Activated naive CD8-positive, alpha-beta T cell treated with anti-CD3 and anti-CD28 coated beads for 36 hours (primary cell): ENCODE data around the gene KRTAP4-7. TPM values are rescaled to one million over a fixed set of nuclear protein-coding genes. Genes with fewer than 3 reads are reported as not detected.
"Not testable (repeated sequence)": the region's sequence is repeated elsewhere in the genome, so short reads cannot be mapped to it uniquely, and the experiment has no call there.

Source experiments
- DNase-seq: peaks from one replicate; pipeline ENCODE4 v3.0.0; 2021
- H3K27ac Mint-ChIP-seq: one replicate; pipeline ENCODE4 v1.8.0; 2022; ENCODE audit warnings: mild to moderate bottlenecking, moderate library complexity, mixed read lengths
- H3K27me3 Mint-ChIP-seq: one replicate; pipeline ENCODE4 v1.8.0; 2022; ENCODE audit warnings: mild to moderate bottlenecking, mixed read lengths
- H3K36me3 Mint-ChIP-seq: one replicate; pipeline ENCODE4 v1.8.0; 2021; ENCODE audit warnings: mild to moderate bottlenecking, mixed read lengths
- H3K4me1 Mint-ChIP-seq: one replicate; pipeline ENCODE4 v1.8.0; 2021; ENCODE audit warnings: mixed read lengths
- H3K4me3 Mint-ChIP-seq: one replicate; pipeline ENCODE4 v1.8.0; 2022; ENCODE audit warnings: mild to moderate bottlenecking, moderate library complexity, mixed read lengths
- H3K9me3 Mint-ChIP-seq: one replicate; pipeline ENCODE4 v1.8.0; 2022; ENCODE audit warnings: mixed read lengths
- total RNA-seq, 2 experiments: library from RNA; stranded (reverse); gene quantifications; one replicate each; pipeline ENCODE4 v1.2.3, GENCODE V29; 2021

The KRTAP4-7 gene
- total RNA-seq, 2 experiments from 2014 or later = not detected

DNA sequence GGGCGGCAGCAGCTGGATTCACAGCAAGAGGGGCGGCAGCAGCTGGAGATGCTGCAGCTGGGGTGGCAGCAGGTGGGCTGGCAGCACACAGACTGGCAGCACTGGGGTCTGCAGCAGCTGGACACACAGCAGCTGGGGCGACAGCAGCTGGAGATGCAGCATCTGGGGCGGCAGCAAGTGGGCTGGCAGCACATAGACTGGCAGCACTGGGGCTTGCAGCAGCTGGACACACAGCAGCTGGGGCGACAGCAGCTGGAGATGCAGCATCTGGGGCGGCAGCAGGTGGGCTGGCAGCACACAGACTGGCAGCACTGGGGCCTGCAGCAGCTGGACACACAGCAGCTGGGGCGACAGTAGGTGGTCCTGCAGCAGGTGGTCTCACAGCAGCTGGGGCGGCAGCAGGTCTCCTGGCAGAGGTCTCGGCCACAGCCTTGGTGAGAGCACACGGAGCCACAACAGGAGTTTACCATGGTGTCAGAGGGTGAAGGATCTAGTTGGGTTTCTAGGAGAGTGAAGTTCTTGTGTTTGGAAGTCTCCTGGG is 34.0 kb downstream of the KRTAP4-7 start, which contains the start of gene KRTAP4-11:
TSS of gene KRTAP4-11 (minus strand) at position 528 of the 541 bp plus-strand sequence. CDS start at position 470, 58 bp downstream.
- not testable (repeated sequence) for DNase-seq, H3K27ac Mint-ChIP-seq, H3K27me3 Mint-ChIP-seq, H3K4me3 Mint-ChIP-seq, H3K9me3 Mint-ChIP-seq, H3K36me3 Mint-ChIP-seq
- peaks cover 18% of the 10 kb centered on the region for H3K4me1 Mint-ChIP-seq

GRCh38 chr17:41118721-41119120 is 34.8 kb downstream of the KRTAP4-7 start:
- Mint-ChIP-seq H3K4me1 (peaks cover 23% of the 10 kb centered on the region), H3K4me3 (no peak overlapping the region), H3K36me3 (peaks cover 7% of the 10 kb centered on the region), H3K9me3 (peaks cover 6% of the 10 kb centered on the region), H3K27me3 (no peaks in the 10 kb centered on the region), H3K27ac (no peak overlapping the region)
- DNase-seq = no peak

DNA sequence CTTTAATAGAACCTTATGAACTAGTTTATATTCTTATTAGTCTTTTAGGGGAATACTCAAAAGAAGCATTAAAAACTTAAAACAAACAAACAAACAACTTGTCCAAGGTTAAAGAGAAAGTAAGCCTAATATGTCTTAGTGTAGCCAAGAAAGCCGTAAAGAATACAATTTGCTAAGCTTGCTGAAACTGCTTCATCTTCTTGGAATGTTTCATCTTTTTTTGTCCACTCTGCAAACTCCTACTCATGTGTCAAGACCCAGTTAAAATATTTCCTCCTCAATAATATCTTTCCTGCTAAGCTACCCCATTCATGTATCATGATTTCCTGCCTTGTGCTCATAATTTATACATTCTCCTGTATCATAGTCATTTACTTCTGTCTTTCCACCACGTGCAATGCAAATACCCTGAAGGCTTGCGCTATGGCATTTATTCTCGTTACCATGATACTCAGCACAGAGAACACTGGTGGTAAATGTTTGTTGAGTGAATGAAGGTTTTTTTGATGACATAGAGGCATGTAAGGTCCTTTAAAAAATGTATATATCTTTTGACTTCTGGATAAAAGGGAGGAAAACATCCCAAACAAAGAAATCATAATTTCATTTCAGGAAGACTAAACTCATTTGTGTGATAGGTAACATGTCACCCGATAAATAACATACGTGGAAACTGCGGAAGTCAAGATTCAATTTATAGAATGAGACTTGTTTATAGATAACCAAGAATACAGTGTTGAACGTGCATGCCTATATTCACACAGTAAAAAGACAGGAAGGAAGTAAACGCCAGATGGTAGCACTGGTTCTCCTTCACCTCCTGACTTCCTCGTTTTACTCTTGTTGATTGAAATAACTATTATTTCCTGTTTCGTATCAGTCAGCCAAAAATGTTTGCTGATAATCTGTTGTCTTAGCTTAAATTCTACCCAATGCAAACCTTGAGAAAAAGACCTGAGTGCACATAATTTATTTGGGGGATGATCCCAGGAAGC is 36.0 kb downstream of the KRTAP4-7 start:
- H3K9me3 Mint-ChIP-seq, H3K27me3 Mint-ChIP-seq, H3K4me3 Mint-ChIP-seq: not testable (repeated sequence)

GRCh38 chr17:41121742-41122141 is 37.8 kb downstream of the KRTAP4-7 start:
- H3K36me3 Mint-ChIP-seq = peaks cover 7% of the 10 kb centered on the region
- DNase-seq = no peak
- no peaks in the 10 kb centered on the region for H3K27me3 Mint-ChIP-seq
- H3K4me1 Mint-ChIP-seq = peaks cover 40% of the 10 kb centered on the region
- H3K27ac Mint-ChIP-seq = no peak overlapping the region
- H3K9me3 Mint-ChIP-seq = peaks cover 12% of the 10 kb centered on the region
- no peak overlapping the region for H3K4me3 Mint-ChIP-seq

More for the DNA sequence above, 36.0 kb downstream of the KRTAP4-7 start:
- H3K36me3 Mint-ChIP-seq, DNase-seq: not testable (repeated sequence)
- peaks cover 33% of the 10 kb centered on the region for H3K4me1 Mint-ChIP-seq
- H3K27ac Mint-ChIP-seq = peak overlapping the region; percentile 68

DNA sequence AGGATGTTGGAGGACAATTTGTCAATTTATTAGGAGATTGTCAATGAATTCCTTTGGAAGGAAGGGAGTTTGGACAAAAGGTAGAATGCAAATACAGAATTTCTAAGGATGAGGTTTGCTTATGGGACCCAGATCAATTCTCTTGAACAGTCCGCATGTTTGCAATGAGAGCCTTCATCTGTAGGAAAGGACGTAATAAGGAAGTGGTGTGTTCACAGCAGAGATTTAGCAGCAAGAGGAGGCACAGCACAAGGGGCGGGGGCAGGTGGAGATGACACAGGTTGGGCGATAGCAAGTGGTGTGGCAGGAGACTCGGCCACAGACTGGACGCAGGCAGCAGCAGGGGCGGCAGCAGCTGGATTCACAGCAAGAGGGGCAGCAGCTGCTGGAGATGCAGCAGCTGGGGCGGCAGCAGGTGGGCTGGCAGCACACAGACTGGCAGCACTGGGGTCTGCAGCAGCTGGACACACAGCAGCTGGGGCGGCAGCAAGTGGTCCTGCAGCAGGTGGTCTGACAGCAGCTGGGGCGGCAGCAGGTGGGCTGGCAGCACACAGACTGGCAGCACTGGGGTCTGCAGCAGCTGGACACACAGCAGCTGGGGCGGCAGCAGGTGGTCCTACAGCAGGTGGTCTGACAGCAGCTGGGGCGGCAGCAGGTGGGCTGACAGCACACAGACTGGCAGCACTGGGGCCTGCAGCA is 39.5 kb downstream of the KRTAP4-7 start:
- peaks cover 12% of the 10 kb centered on the region for H3K9me3 Mint-ChIP-seq
- peak overlapping the region; percentile 4 for H3K27ac Mint-ChIP-seq
- H3K4me3 Mint-ChIP-seq, H3K27me3 Mint-ChIP-seq, DNase-seq, H3K36me3 Mint-ChIP-seq: not testable (repeated sequence)
- peaks cover 40% of the 10 kb centered on the region for H3K4me1 Mint-ChIP-seq

GRCh38 chr17:41123991-41124371 is 40.0 kb downstream of the KRTAP4-7 start, which contains the start of gene KRTAP4-12:
TSS of gene KRTAP4-12 (minus strand) at chr17:41124182. CDS start at chr17:41124122, 60 bp downstream.
- H3K4me1 Mint-ChIP-seq = peaks cover 37% of the 10 kb centered on the region
- peak within 1 kb of the TSS; percentile 4 for H3K27ac Mint-ChIP-seq
- not testable (repeated sequence) for H3K4me3 Mint-ChIP-seq, H3K36me3 Mint-ChIP-seq, H3K27me3 Mint-ChIP-seq, DNase-seq
- peaks cover 16% of the 10 kb centered on the region for H3K9me3 Mint-ChIP-seq

- Mint-ChIP-seq H3K4me1 (peaks cover 36% of the 10 kb centered on the region), H3K9me3 (peaks cover 19% of the 10 kb centered on the region), H3K27ac (no peak overlapping the region), H3K36me3 (peaks cover 7% of the 10 kb centered on the region), H3K27me3 (no peaks in the 10 kb centered on the region), H3K4me3 (no peak overlapping the region)
- DNase-seq = no peak
These were observed 41.1 kb downstream of the KRTAP4-7 start for GRCh38 chr17:41125064-41125463.

DNA sequence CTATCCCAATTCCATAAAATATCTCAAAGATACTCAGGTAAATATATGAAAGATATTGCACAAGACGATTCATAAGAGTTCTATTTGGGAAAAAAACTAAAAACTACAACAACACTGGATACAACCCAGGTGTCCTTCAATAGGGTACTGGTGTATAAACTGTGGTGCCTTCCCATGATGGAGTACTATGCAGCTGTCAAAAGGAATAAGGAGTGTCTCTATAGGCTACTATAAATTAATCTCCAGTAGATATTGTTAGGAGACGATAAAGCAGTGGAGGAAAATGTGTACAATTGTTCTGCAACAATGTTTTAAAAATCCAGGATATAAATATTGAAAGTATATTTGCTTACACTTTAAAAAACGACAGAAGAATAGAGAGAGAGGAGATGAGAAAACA is 42.5 kb downstream of the KRTAP4-7 start:
- H3K27ac Mint-ChIP-seq = no peak overlapping the region
- H3K36me3 Mint-ChIP-seq = peaks cover 4% of the 10 kb centered on the region
- H3K4me3 Mint-ChIP-seq = no peak overlapping the region
- peaks cover 19% of the 10 kb centered on the region for H3K9me3 Mint-ChIP-seq
- H3K4me1 Mint-ChIP-seq = peaks cover 31% of the 10 kb centered on the region
- H3K27me3 Mint-ChIP-seq = no peaks in the 10 kb centered on the region
- DNase-seq = no peak

- Mint-ChIP-seq H3K36me3 (peaks cover 4% of the 10 kb centered on the region), H3K9me3 (peaks cover 18% of the 10 kb centered on the region), H3K27me3 (no peaks in the 10 kb centered on the region), H3K4me1 (peaks cover 40% of the 10 kb centered on the region), H3K27ac (no peak overlapping the region), H3K4me3 (no peak overlapping the region)
- no peak for DNase-seq
These were observed 43.4 kb downstream of the KRTAP4-7 start for GRCh38 chr17:41127371-41127770.

DNA sequence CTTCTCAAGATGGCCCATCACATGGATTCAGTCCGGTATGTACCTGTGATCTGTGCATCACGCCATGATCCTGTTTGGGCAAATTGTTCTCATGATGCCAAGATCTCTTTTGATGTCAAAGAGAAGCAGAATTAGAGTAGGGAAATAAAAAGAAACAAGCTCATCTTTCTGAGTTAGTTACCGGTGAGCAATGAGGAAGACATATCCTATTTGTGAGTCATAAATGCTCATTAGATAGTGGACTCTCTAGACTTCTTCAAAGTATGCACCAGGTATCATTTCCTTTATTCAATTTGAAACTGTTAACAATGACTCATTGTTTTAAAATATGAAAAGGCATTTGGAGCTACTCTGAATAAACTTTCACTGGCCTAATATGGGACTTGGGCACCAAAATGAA is 48.0 kb downstream of the KRTAP4-7 start:
- no peak for DNase-seq
- Mint-ChIP-seq H3K4me3 (no peak overlapping the region), H3K9me3 (peaks cover 14% of the 10 kb centered on the region), H3K27me3 (no peaks in the 10 kb centered on the region), H3K36me3 (no peaks in the 10 kb centered on the region), H3K4me1 (peaks cover 22% of the 10 kb centered on the region), H3K27ac (peak overlapping the region; percentile 44)

DNA sequence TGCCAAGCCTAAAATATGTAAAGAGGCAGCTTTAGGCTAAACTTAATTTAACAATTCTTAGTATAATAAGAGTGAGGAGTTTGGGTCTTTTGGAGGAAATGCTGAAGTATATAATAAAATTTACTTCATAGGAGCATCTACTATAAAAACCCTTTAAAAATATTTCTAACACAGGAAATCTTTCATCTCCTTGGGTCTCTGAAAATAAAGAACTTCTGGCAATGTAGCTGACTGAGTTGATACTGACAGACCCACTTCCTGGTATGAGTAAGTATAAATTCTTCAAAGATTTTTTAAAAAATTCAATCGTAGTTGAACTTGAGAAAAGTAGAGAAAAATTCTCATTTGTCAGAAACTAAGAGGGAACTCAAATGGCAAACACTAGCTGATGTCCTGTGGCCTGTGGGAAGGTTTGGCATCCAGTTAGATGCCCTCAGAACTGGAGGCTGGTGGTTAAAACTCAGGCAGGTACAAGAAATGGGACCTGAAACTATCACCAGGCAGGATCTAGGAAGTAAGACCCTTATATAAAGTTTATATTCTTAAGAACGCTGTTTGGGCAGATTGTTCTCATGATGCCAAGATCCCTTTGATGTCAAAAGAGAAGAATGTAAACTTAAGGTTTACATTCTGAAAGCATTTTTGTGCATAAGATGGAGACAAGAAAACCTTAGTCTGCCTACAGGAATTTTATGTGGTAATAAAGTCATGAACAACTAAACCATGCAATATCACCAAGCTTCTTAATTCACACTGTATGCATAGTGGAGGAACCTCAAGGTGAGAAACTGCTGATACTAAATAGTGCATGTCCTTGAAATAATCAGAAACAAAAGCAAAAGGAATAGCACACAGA is 50.2 kb downstream of the KRTAP4-7 start:
- Mint-ChIP-seq H3K4me1 (peaks cover 22% of the 10 kb centered on the region), H3K27me3 (no peaks in the 10 kb centered on the region), H3K27ac (peak overlapping the region; percentile 64), H3K4me3 (no peak overlapping the region), H3K9me3 (peaks cover 13% of the 10 kb centered on the region), H3K36me3 (no peaks in the 10 kb centered on the region)
- no peak for DNase-seq
